H9 (cell line): ENCODE measurements around the gene KCNAB2. TPM values are rescaled to one million over a fixed set of nuclear protein-coding genes. Genes with fewer than 3 reads are reported as not detected.

Experiments
- DNase-seq: peaks from one replicate; pipeline ENCODE4 v3.0.0-alpha.2; 2017
- H2AFZ ChIP-seq: one replicate; pipeline ENCODE4 v1.6.1; 2013; ENCODE audit warnings: mild to moderate bottlenecking, low read length, control low read depth, moderate library complexity
- H2AK5ac ChIP-seq: 2 replicates; pipeline ENCODE4 v1.6.1; 2013; ENCODE audit warnings: low read length, control low read depth, mixed read lengths; ENCODE audit not compliant: insufficient read length
- H2BK120ac ChIP-seq: one replicate; pipeline ENCODE4 v1.6.1; 2013; ENCODE audit warnings: low read depth, mild to moderate bottlenecking, low read length, control low read depth, inconsistent platforms; ENCODE audit not compliant: poor library complexity, severe bottlenecking
- H2BK12ac ChIP-seq: 2 replicates; pipeline ENCODE4 v1.6.1; 2013; ENCODE audit warnings: low read length, control low read depth, mixed read lengths, low read depth; ENCODE audit not compliant: insufficient read length
- H2BK15ac ChIP-seq: 2 replicates; pipeline ENCODE4 v1.6.1; 2013; ENCODE audit warnings: low read depth, low read length, control low read depth
- H2BK20ac ChIP-seq: one replicate; pipeline ENCODE4 v1.6.1; 2013; ENCODE audit warnings: low read depth, mild to moderate bottlenecking, low read length, control low read depth, inconsistent platforms; ENCODE audit not compliant: poor library complexity, severe bottlenecking
- H2BK5ac ChIP-seq: 2 replicates; pipeline ENCODE4 v1.6.1; 2013; ENCODE audit warnings: low read length, control low read depth, mixed read lengths; ENCODE audit not compliant: insufficient read length
- H3K14ac ChIP-seq: 2 replicates; pipeline ENCODE4 v1.6.1; 2013; ENCODE audit warnings: low read length, control low read depth; ENCODE audit not compliant: insufficient read depth
- H3K18ac ChIP-seq: 2 replicates; pipeline ENCODE4 v1.6.1; 2013; ENCODE audit warnings: low read depth, mild to moderate bottlenecking, mixed read lengths, low read length, control low read depth; ENCODE audit not compliant: insufficient read length
- H3K23ac ChIP-seq: 2 replicates; pipeline ENCODE4 v1.6.1; 2013; ENCODE audit warnings: low read length, control low read depth, mixed read lengths, low read depth; ENCODE audit not compliant: insufficient read length
- H3K23me2 ChIP-seq: 2 replicates; pipeline ENCODE4 v1.6.1; 2013; ENCODE audit warnings: low read depth, mild to moderate bottlenecking, mixed read lengths, low read length, control low read depth; ENCODE audit not compliant: insufficient read length, poor library complexity, severe bottlenecking
- H3K27ac ChIP-seq: 2 replicates; pipeline ENCODE4 v1.5.1; 2013; ENCODE audit warnings: low read length, control low read depth, mixed read lengths, low read depth; ENCODE audit not compliant: insufficient read length
- H3K27me3 ChIP-seq: 2 replicates; pipeline ENCODE4 v1.6.1; 2013; ENCODE audit warnings: low read length, control low read depth, inconsistent platforms; ENCODE audit not compliant: insufficient read depth
- H3K4ac ChIP-seq: 2 replicates; pipeline ENCODE4 v1.6.1; 2013; ENCODE audit warnings: low read depth, mild to moderate bottlenecking, control low read depth, inconsistent platforms, low read length, moderate library complexity
- H3K4me1 ChIP-seq: 2 replicates; pipeline ENCODE4 v1.6.1; 2013; ENCODE audit warnings: low read length, control low read depth, inconsistent platforms; ENCODE audit not compliant: insufficient read depth
- H3K4me2 ChIP-seq: 2 replicates; pipeline ENCODE4 v1.6.1; 2013; ENCODE audit warnings: low read length, control low read depth, mixed read lengths; ENCODE audit not compliant: insufficient read length, insufficient read depth
- H3K56ac ChIP-seq: 2 replicates; pipeline ENCODE4 v1.6.1; 2013; ENCODE audit warnings: low read depth, mild to moderate bottlenecking, mixed read lengths, low read length, control low read depth; ENCODE audit not compliant: insufficient read length
- H3K79me1 ChIP-seq: 2 replicates; pipeline ENCODE4 v1.6.1; 2013; ENCODE audit warnings: low read depth, mild to moderate bottlenecking, moderate library complexity, low read length, control low read depth, inconsistent platforms; ENCODE audit not compliant: insufficient read depth, poor library complexity, severe bottlenecking
- H3K79me2 ChIP-seq: 2 replicates; pipeline ENCODE4 v1.6.1; 2013; ENCODE audit warnings: low read length, control low read depth, inconsistent platforms; ENCODE audit not compliant: insufficient read depth
- H3K9ac ChIP-seq: 2 replicates; pipeline ENCODE4 v1.6.1; 2013; ENCODE audit warnings: low read length, control low read depth, mixed read lengths; ENCODE audit not compliant: insufficient read length; ENCODE audit errors: extremely low read depth
- H3K9me3 ChIP-seq: one replicate; pipeline ENCODE4 v1.6.1; 2013; ENCODE audit warnings: low read depth, low read length, inconsistent platforms; ENCODE audit not compliant: control insufficient read depth
- H3T11ph ChIP-seq: one replicate; pipeline ENCODE4 v1.6.1; 2013; ENCODE audit warnings: mild to moderate bottlenecking, low read length, control low read depth, inconsistent platforms
- H4K20me1 ChIP-seq: one replicate; pipeline ENCODE4 v1.6.1; 2013; ENCODE audit not compliant: control insufficient read depth, insufficient read length, insufficient read depth
- H4K5ac ChIP-seq: 2 replicates; pipeline ENCODE4 v1.6.1; 2013; ENCODE audit warnings: low read depth, mild to moderate bottlenecking, mixed read lengths, low read length, control low read depth; ENCODE audit not compliant: insufficient read length
- H4K8ac ChIP-seq: replicated peaks from 2 replicates; pipeline ENCODE4 v1.6.1; 2013; ENCODE audit warnings: low read length, control low read depth, mixed read lengths, low read depth; ENCODE audit not compliant: insufficient read length
- H4K91ac ChIP-seq: 2 replicates; pipeline ENCODE4 v1.6.1; 2013; ENCODE audit warnings: low read depth, mild to moderate bottlenecking, moderate library complexity, mixed read lengths, low read length, control low read depth; ENCODE audit not compliant: insufficient read length
- H3K27ac Mint-ChIP-seq, 3 experiments: 2 replicates in 2 of 3; 3 replicates in 1 of 3; pipeline ENCODE4 v1.8.0; 2020 to 2021; ENCODE audit warnings: mixed read lengths in 3 of 3, mild to moderate bottlenecking in 1 of 3, moderate library complexity in 1 of 3
- H3K27me3 Mint-ChIP-seq: 2 replicates; pipeline ENCODE4 v1.8.0; 2021; ENCODE audit warnings: low read depth, mild to moderate bottlenecking, moderate library complexity, mixed read lengths
- H3K36me3 Mint-ChIP-seq, 3 experiments: 2 replicates in 2 of 3; 3 replicates in 1 of 3; pipeline ENCODE4 v1.8.0; 2020 to 2021; ENCODE audit warnings: low read depth in 3 of 3, mixed read lengths in 3 of 3; ENCODE audit not compliant: insufficient read depth in 1 of 3
- H3K4me1 Mint-ChIP-seq, 2 experiments: 2 replicates each; pipeline ENCODE4 v1.8.0; 2020; ENCODE audit warnings: mixed read lengths in 2 of 2
- H3K4me3 Mint-ChIP-seq, 2 experiments: 2 replicates in 1 of 2; 3 replicates in 1 of 2; pipeline ENCODE4 v1.8.0; 2020 to 2021; ENCODE audit warnings: mild to moderate bottlenecking in 2 of 2, mixed read lengths in 2 of 2, moderate library complexity in 1 of 2
- H3K9me3 Mint-ChIP-seq, 2 experiments: 2 replicates in 1 of 2; 3 replicates in 1 of 2; pipeline ENCODE4 v1.8.0; 2020; ENCODE audit warnings: mild to moderate bottlenecking in 2 of 2, mixed read lengths in 2 of 2, moderate library complexity in 1 of 2
- CTCF ChIP-seq: fragments of 200-600 bp; sonication (generic); conservative IDR thresholded peaks from 3 replicates; pipeline ENCODE4 v1.8.0; 2021; ENCODE audit warnings: antibody characterized with exemption, mild to moderate bottlenecking
- WGBS: extraction: QIAGEN DNeasy Blood & Tissue Kit; methylation state at CpG from one replicate; pipeline ENCODE4 v1.1.7; 2013; ENCODE audit warnings: missing lambda C conversion rate, low lambda C conversion rate, mixed read lengths; ENCODE audit not compliant: insufficient read length; ENCODE audit errors: extremely low coverage; 5-methylcytosine and 5-hydroxymethylcytosine counted together
- total RNA-seq: library from RNA; stranded (reverse); gene quantifications from 2 replicates; pipeline ENCODE4 v1.2.1, GENCODE V29; 2021

Gene KCNAB2
- total RNA-seq, 1 experiment from 2014 or later = 8.3 TPM

DNA sequence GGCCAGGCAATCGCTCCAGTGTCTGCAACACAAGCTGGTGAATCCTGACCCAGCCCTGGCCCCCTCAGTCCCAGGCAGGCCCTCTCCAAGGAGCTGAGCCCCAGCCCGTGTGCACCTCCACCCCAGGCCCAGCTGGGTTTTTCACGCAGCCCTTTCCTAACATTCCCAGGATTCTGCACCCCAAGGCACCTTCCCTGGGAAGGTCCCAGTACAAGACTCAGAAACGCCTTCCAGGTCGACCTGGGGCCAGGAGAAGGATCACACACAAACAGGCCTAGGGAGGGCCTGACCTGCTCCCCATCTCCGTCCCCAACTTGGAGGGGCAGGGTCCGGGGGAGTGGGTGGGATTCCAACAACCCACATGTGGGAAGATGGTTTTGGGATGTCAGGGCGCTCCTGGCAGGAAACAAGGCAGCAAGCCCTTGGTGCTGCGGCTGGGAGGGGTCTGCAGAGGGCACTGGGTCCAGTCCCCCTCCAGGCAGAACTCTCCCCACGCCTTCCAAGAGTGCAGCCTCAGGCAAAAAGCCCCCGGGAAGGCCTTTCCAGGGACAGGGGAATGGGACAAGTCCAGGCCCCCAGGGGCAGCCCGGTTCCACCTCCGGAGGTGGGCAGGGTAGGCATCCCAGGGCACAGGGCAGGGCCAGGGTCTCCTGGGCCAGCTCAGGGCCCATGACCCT is 58.3 kb downstream of the KCNAB2 start:
- WGBS = no CpG with 5 or more reads among the region's 13 CpGs
- Histone ChIP-seq H3K27ac (no peak overlapping the region), H2AFZ (no peak overlapping the region), H3K4me2 (no peak overlapping the region), H4K91ac (no peak overlapping the region), H4K5ac (no peak overlapping the region), H2BK15ac (no peak overlapping the region), H3K14ac (no peak overlapping the region; the same call in 1 of the 2 replicates), H3K79me1 (no peaks in the 10 kb centered on the region), H2BK5ac (no peak overlapping the region), H3K4me1 (no peaks in the 10 kb centered on the region), H2BK20ac (no peak overlapping the region), H3K4ac (no peak overlapping the region), H3K27me3 (no peaks in the 10 kb centered on the region), H3K9ac (no peak overlapping the region), H3K56ac (no peak overlapping the region), H3T11ph (no peak overlapping the region), H3K79me2 (no peaks in the 10 kb centered on the region), H4K20me1 (peaks cover 3% of the 10 kb centered on the region), H4K8ac (no peak overlapping the region), H3K18ac (no peak overlapping the region), H2BK120ac (no peak overlapping the region), H2AK5ac (no peak overlapping the region), H3K23ac (no peak overlapping the region), H3K9me3 (no peaks in the 10 kb centered on the region), H2BK12ac (no peak overlapping the region), H3K23me2 (no peaks in the 10 kb centered on the region)
- peaks cover 0 to 4% of the 10 kb centered on the region in 2 experiments; a peak in 2 of 4 replicates for H3K4me1 Mint-ChIP-seq
- DNase-seq = no peak
- no peaks in the 10 kb centered on the region; a peak in 1 of 7 replicates for H3K36me3 Mint-ChIP-seq
- no peaks in the 10 kb centered on the region; the same call in 1 of the 2 replicates for H3K27me3 Mint-ChIP-seq
- TF ChIP-seq CTCF = no peak
- no peak overlapping the region; a peak in 1 of 7 replicates for H3K27ac Mint-ChIP-seq
- peaks cover 3 to 6% of the 10 kb centered on the region in 2 experiments; a peak in 4 of 5 replicates for H3K9me3 Mint-ChIP-seq
- H3K4me3 Mint-ChIP-seq = no peak overlapping the region
